ENCODE measurements around the gene SYT2.

The SYT2 gene

GRCh38 chr1:202630541-202630940 lies 79.7 kb downstream of the SYT2 start:
- TF ChIP-seq FOXM1 (IDR thresholded peaks at IDR 0.05; ENCODE audit: borderline replicate concordance, low read depth) (no peak), CREB1 (IDR thresholded peaks at IDR 0.05; ENCODE audit: low read depth) (no peak), EGR1 (IDR thresholded peaks at IDR 0.05) (no peak), YY1 (IDR thresholded peaks at IDR 0.05; ENCODE audit: low read depth) (no peak), REST (IDR thresholded peaks at IDR 0.05; ENCODE audit: low read depth) (no peak), TCF12 (IDR thresholded peaks at IDR 0.05; ENCODE audit: low read depth) (no peak), CEBPB (IDR thresholded peaks at IDR 0.05) (no peak)

GRCh38 chr1:202628646-202629215 lies 81.5 kb downstream of the SYT2 start:
- TF ChIP-seq ZBTB7A (IDR thresholded peaks at IDR 0.05; ENCODE audit: low read depth): no peak
- TF ChIP-seq USF1 (IDR thresholded peaks at IDR 0.05): no peak
- TF ChIP-seq FOXM1 (IDR thresholded peaks at IDR 0.05; ENCODE audit: borderline replicate concordance, low read depth): no peak
- no peak for TF ChIP-seq REST (IDR thresholded peaks at IDR 0.05; ENCODE audit: low read depth)
- no peak for TF ChIP-seq TEAD4 (IDR thresholded peaks at IDR 0.05)
- TF ChIP-seq MAX (IDR thresholded peaks at IDR 0.05): no peak
- TF ChIP-seq RAD21 (IDR thresholded peaks at IDR 0.05; ENCODE audit: low read depth): no peak
- TF ChIP-seq TCF12 (IDR thresholded peaks at IDR 0.05; ENCODE audit: low read depth): no peak

GRCh38 chr1:202627841-202628565 lies 82.3 kb downstream of the SYT2 start:
- no peak for TF ChIP-seq REST (IDR thresholded peaks at IDR 0.05; ENCODE audit: low read depth)
- no peak for TF ChIP-seq RAD21 (IDR thresholded peaks at IDR 0.05; ENCODE audit: low read depth)
- TF ChIP-seq YY1 (IDR thresholded peaks at IDR 0.05; ENCODE audit: low read depth): no peak
- no peak for TF ChIP-seq TEAD4 (IDR thresholded peaks at IDR 0.05)
- no peak for TF ChIP-seq EGR1 (IDR thresholded peaks at IDR 0.05)
- TF ChIP-seq EP300 (IDR thresholded peaks at IDR 0.05; ENCODE audit: borderline replicate concordance): no peak
- TF ChIP-seq ZBTB7A (IDR thresholded peaks at IDR 0.05; ENCODE audit: low read depth): no peak
- TF ChIP-seq TAF1 (IDR thresholded peaks at IDR 0.05; ENCODE audit: low read depth): no peak
- TF ChIP-seq NFIC (IDR thresholded peaks at IDR 0.05): no peak
- TF ChIP-seq MAX (IDR thresholded peaks at IDR 0.05): no peak
- TF ChIP-seq TCF12 (IDR thresholded peaks at IDR 0.05; ENCODE audit: low read depth): no peak
- no peak for TF ChIP-seq FOXM1 (IDR thresholded peaks at IDR 0.05; ENCODE audit: borderline replicate concordance, low read depth)
- TF ChIP-seq CREB1 (IDR thresholded peaks at IDR 0.05; ENCODE audit: low read depth): no peak
- no peak for TF ChIP-seq USF1 (IDR thresholded peaks at IDR 0.05)
- TF ChIP-seq CEBPB (IDR thresholded peaks at IDR 0.05): no peak
